K562 (cell line): ENCODE data around the gene LYST. TPM values are rescaled to one million over a fixed set of nuclear protein-coding genes. Genes with fewer than 3 reads are reported as not detected.

Experiments
- ATAC-seq: fragments of 200-7000 bp; cut with Tn5 transposase; 3 replicates; pipeline ENCODE4 v1.9.1; 2020; ENCODE audit warnings: moderate library complexity
- BruUV-seq: library from RNA; stranded (reverse); fragments of 400-500 nt; replicated peaks from 2 replicates; lab custom pipeline; 2021; lab: Mats Ljungman, UMichigan
- CTCF ChIA-PET: fragments of 300-600 bp; formaldehyde crosslinking; extraction: SDS; loops from one replicate; lab custom pipeline; 2021; ENCODE audit warnings: low intra/inter-chr PET ratio; lab: Yijun Ruan, JAX
- POLR2A ChIA-PET: fragments of 300-600, 350-650 bp; sonication (Branson Sonifier 250); formaldehyde crosslinking; extraction: SDS; loops from one replicate; lab custom pipeline; 2021; ENCODE audit warnings: antibody characterized with exemption, inconsistent platforms; lab: Yijun Ruan, JAX
- DNase-seq, 4 experiments: peaks; one replicate each; pipeline versions ENCODE4 v3.0.0 to v3.0.0-alpha.2; 2011 to 2018; ENCODE audit warnings: low spot score in 3 of 4, mixed read lengths in 3 of 4; ENCODE audit errors: extremely low read depth in 1 of 4
- FAIRE-seq: peaks from 2 replicates; lab custom pipeline; 2011; peaks lifted over from hg19 to GRCh38; lab: Jason Lieb, UNC
- H2AFZ ChIP-seq: 2 replicates; pipeline ENCODE4 v1.6.0; 2011; ENCODE audit warnings: low read depth, low read length, control low read depth, inconsistent platforms
- H3K27ac ChIP-seq: fragments of 200-600 bp; 3 replicates; pipeline ENCODE4 v1.8.0; 2011; ENCODE audit warnings: low read depth, mild to moderate bottlenecking, control low read depth, inconsistent platforms, low read length, moderate library complexity, mixed read lengths; ENCODE audit errors: extremely low read depth
- H3K27me3 ChIP-seq, 2 experiments: fragments of 300-600 bp in 1 of 2; 2 replicates in 1 of 2; 3 replicates in 1 of 2; pipeline versions ENCODE4 v1.6.0 to v1.8.0; 2011; ENCODE audit warnings: inconsistent platforms in 2 of 2, low read length in 2 of 2, mild to moderate bottlenecking in 1 of 2, mixed read lengths in 1 of 2, moderate library complexity in 1 of 2; ENCODE audit not compliant: control insufficient read depth in 2 of 2, insufficient read depth in 2 of 2
- H3K36me3 ChIP-seq: fragments of 300-600 bp; 3 replicates; pipeline ENCODE4 v1.8.0; 2011; ENCODE audit warnings: mild to moderate bottlenecking, low read length, inconsistent platforms; ENCODE audit not compliant: control insufficient read depth, insufficient read depth
- H3K4me1 ChIP-seq, 2 experiments: fragments of 200-600 bp in 1 of 2; replicated peaks in 1 of 2; 2 replicates in 1 of 2; 3 replicates in 1 of 2; pipeline versions ENCODE4 v1.5.1 to v1.8.0; 2011; ENCODE audit warnings: inconsistent platforms in 2 of 2, low read length in 2 of 2, mild to moderate bottlenecking in 1 of 2, mixed read lengths in 1 of 2, moderate library complexity in 1 of 2; ENCODE audit not compliant: control insufficient read depth in 2 of 2, insufficient read depth in 2 of 2
- H3K4me2 ChIP-seq: 2 replicates; pipeline ENCODE4 v1.6.1; 2011; ENCODE audit warnings: low read length, control low read depth, inconsistent platforms, mixed read lengths; ENCODE audit not compliant: insufficient read depth
- H3K4me3 ChIP-seq: fragments of 200-600 bp; sonication (generic), shearing (Covaris generic); 2 replicates; pipeline ENCODE4 v1.5.1; 2016; ENCODE audit warnings: control low read depth, inconsistent platforms
- H3K79me2 ChIP-seq: fragments of 200-600 bp; 3 replicates; pipeline ENCODE4 v1.8.0; 2011; ENCODE audit warnings: low read length, inconsistent platforms; ENCODE audit not compliant: control insufficient read depth, insufficient read depth
- H3K9ac ChIP-seq, 2 experiments: 2 replicates each; pipeline versions ENCODE4 v1.6.0 to v1.6.1; 2011; ENCODE audit warnings: low read depth in 2 of 2, low read length in 2 of 2, control low read depth in 1 of 2, inconsistent platforms in 1 of 2, mild to moderate bottlenecking in 1 of 2, mixed read lengths in 1 of 2; ENCODE audit not compliant: insufficient read depth in 1 of 2
- H3K9me1 ChIP-seq: one replicate; pipeline ENCODE4 v1.6.0; 2011; ENCODE audit warnings: inconsistent platforms, mild to moderate bottlenecking, low read length, moderate library complexity; ENCODE audit not compliant: control insufficient read depth, insufficient read depth
- H3K9me3 ChIP-seq: replicated peaks from 2 replicates; pipeline ENCODE4 v1.5.1; 2011; ENCODE audit warnings: low read depth, low read length, inconsistent platforms; ENCODE audit not compliant: control insufficient read depth, insufficient read depth
- H4K20me1 ChIP-seq: replicated peaks from 2 replicates; pipeline ENCODE4 v1.6.1; 2011; ENCODE audit warnings: low read length, inconsistent platforms, mixed read lengths; ENCODE audit not compliant: control insufficient read depth, insufficient read depth
- ATF6 ChIP-seq: sonication (generic); formaldehyde crosslinking; IDR thresholded peaks from 2 replicates; pipeline ENCODE4 v1.4.0; 2020; ENCODE audit warnings: mild to moderate bottlenecking, missing genetic modification reagents
- E2F4 ChIP-seq: sonication (generic); formaldehyde crosslinking; IDR thresholded peaks from 2 replicates; pipeline ENCODE4 v1.8.0; 2022; ENCODE audit warnings: mild to moderate bottlenecking, low read depth, missing genetic modification reagents
- HNRNPH1 ChIP-seq: fragments of 200-400 bp; formaldehyde crosslinking; optimal IDR thresholded peaks from 2 replicates; pipeline ENCODE3; 2017; ENCODE audit warnings: low read depth, mild to moderate bottlenecking, low read length, moderate library complexity
- UBTF ChIP-seq, 2 experiments: IDR thresholded peaks; 2 replicates each; pipeline ENCODE4 v1.6.1; 2012; ENCODE audit warnings: improper control_type of control experiment in 2 of 2, low read depth in 2 of 2, low read length in 2 of 2, borderline replicate concordance in 1 of 2
- ZBTB33 ChIP-seq: sonication (generic); formaldehyde crosslinking; IDR thresholded peaks from 2 replicates; pipeline ENCODE4 v1.8.1; 2023; ENCODE audit warnings: mild to moderate bottlenecking, missing genetic modification reagents
- WGBS: fragments of 100-300 bp; shearing (Covaris generic); methylation state at CpG from one replicate; pipeline ENCODE4 v1.1.6; 2016; ENCODE audit warnings: low coverage, mixed read lengths; ENCODE audit not compliant: insufficient coverage; ENCODE audit errors: missing lambda C conversion rate; 5-methylcytosine and 5-hydroxymethylcytosine counted together
- in situ Hi-C: fragments of 300-500 bp; cut with MboI; formaldehyde crosslinking; loops from 4 replicates; pipeline ENCODE4 v1.15.0; 2018; ENCODE audit warnings: inconsistent platforms, mixed read lengths
- intact Hi-C: fragments of 100-400 bp; cut with micrococcal nuclease; formaldehyde crosslinking; loops from 2 replicates; pipeline ENCODE4 v1.14.2; 2022
- polyA plus RNA-seq, 8 experiments: library from polyadenylated mRNA; depleted of rRNA in 4 of 8; stranded (reverse) in 5 of 8; unstranded in 3 of 8; fragments of >200 nt; fragmentation: Nextera tagmentation in 2 of 8; fragmentation: Illumina TruSeq in 1 of 8; extraction: Ambion mirVana in 2 of 8; extraction: Trizol in 1 of 8; gene quantifications; 2 replicates each; pipeline versions ENCODE4 v1.2.1 to v1.2.3, GENCODE V29; 2011 to 2014; ENCODE audit warnings: inconsistent platforms in 1 of 8, missing spikeins in 1 of 8
- total RNA-seq, 7 experiments: library from RNA; depleted of rRNA in 6 of 7; stranded (reverse); fragments of >200 nt in 6 of 7; fragmentation: Illumina TruSeq in 2 of 7; extraction: Trizol in 2 of 7; gene quantifications; 2 replicates each; pipeline versions ENCODE4 v1.2.1 to v1.2.3, GENCODE V29; 2011 to 2021; ENCODE audit warnings: low replicate concordance in 1 of 7

LYST gene
- total and polyA plus RNA-seq, 9 of the 15 experiments (the other 6 are each of a cell fraction or from before 2014, with no cell fraction given), result 0.73 to 2.4 (median 1.4) TPM

GRCh38 chr1:235893840-235894239 is 27.1 kb upstream of the LYST start:
- intact Hi-C loops, result no loop called here
- FAIRE-seq (no peak), DNase-seq (no peak), ATAC-seq (no peak)
- no TSS peak for BruUV-seq
- no peaks in the 10 kb centered on the region for H3K79me2 ChIP-seq
- H3K36me3 ChIP-seq, result no peaks in the 10 kb centered on the region
- no peak overlapping the region for H3K9ac ChIP-seq
- H3K4me2 ChIP-seq, result no peak overlapping the region
- CTCF ChIA-PET, result no interaction called here
- no peaks in the 10 kb centered on the region for H3K9me3 ChIP-seq
- H4K20me1 ChIP-seq, result no peaks in the 10 kb centered on the region
- H3K27me3 ChIP-seq, result peaks cover 4 to 11% of the 10 kb centered on the region in 2 experiments; a peak in 3 of 5 replicates
- TF ChIP-seq ATF6 (CRISPR knock-in tag) (no peak), E2F4 (CRISPR knock-in tag) (no peak), UBTF (IDR thresholded peaks at IDR 0.05; ENCODE audit: borderline replicate concordance in 1 of 2, low read depth in 2 of 2, low read length in 2 of 2) (no peak), ZBTB33 (CRISPR knock-in tag) (no peak), HNRNPH1 (no peak)
- POLR2A ChIA-PET, result no interaction called here
- H3K4me1 ChIP-seq, result no peaks in the 10 kb centered on the region
- H3K9me1 ChIP-seq, result no peaks in the 10 kb centered on the region
- H3K4me3 ChIP-seq, result no peak overlapping the region
- no peak overlapping the region for H2AFZ ChIP-seq
- no peak overlapping the region for H3K27ac ChIP-seq
- WGBS, result 13% methylated on average over 2 of the region's 2 CpGs
- in situ Hi-C loops, result no loop called here
